Adipocyte (in vitro differentiated cells): ENCODE results near the gene CACNA1D.
"Not testable (repeated sequence)": the region's sequence is repeated elsewhere in the genome, so short reads cannot be mapped to it uniquely, and the experiment has no call there.

Experiments used
- DNase-seq: peaks from one replicate; pipeline ENCODE4 v3.0.0-alpha.2; 2015; ENCODE audit warnings: low read depth
- H3K27me3 ChIP-seq: replicated peaks from 2 replicates; pipeline ENCODE4 v1.7.0; 2013; ENCODE audit warnings: mild to moderate bottlenecking, low read length, moderate library complexity; ENCODE audit not compliant: control insufficient read depth, insufficient read depth
- H3K36me3 ChIP-seq: 2 replicates; pipeline ENCODE4 v1.7.0; 2013; ENCODE audit warnings: low read length, mild to moderate bottlenecking, moderate library complexity; ENCODE audit not compliant: control insufficient read depth, insufficient read depth, severe bottlenecking
- H3K4me1 ChIP-seq: 2 replicates; pipeline ENCODE4 v1.7.0; 2013; ENCODE audit warnings: mild to moderate bottlenecking, low read length, moderate library complexity; ENCODE audit not compliant: control insufficient read depth, insufficient read depth
- H3K4me3 ChIP-seq: 2 replicates; pipeline ENCODE4 v1.7.0; 2013; ENCODE audit warnings: mild to moderate bottlenecking, low read length, moderate library complexity
- H3K9ac ChIP-seq: 2 replicates; pipeline ENCODE4 v1.7.0; 2013; ENCODE audit warnings: mild to moderate bottlenecking, low read length, moderate library complexity
- H3K9me3 ChIP-seq: 2 replicates; pipeline ENCODE4 v1.7.0; 2013; ENCODE audit warnings: mild to moderate bottlenecking, low read length, moderate library complexity; ENCODE audit not compliant: control insufficient read depth

The CACNA1D gene

DNA sequence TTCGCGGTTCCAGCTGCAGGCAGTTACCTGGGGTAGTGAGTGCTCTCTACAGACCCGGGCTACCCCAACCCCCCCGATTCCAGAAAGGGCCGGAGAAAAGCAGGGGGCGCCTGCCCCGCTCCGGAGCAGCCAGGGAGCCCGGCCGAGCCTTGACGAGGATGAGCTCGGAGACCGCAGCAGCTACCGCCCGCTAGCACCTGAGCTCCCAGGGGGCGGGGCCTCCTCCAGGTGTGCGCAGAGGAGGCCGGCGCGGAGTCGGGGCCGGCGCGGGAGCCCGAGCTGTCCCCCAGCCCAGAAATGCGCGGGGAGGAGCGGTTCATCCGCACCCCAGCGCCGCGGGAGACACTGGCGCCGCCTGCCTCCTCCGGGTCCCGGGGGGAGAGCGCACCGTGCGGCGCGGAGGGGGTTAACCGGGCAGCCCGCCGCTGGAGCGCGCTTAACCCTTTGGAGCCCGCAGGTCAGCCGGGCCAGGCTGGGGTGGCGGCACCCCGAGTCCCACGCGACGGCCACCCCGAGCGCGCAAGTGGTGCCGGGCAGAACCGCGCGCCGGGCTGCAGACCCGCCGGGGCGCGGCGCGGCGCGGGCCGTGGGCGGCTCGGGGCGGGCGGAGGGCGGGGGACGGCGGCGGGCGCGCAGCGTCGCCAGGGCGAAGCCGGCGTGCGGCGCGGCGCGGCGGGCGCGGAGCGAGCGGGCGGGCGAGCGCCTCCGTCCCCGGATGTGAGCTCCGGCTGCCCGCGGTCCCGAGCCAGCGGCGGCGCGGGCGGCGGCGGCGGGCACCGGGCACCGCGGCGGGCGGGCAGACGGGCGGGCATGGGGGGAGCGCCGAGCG lies at the start of gene CACNA1D:
CACNA1D (plus strand) TSS at position 649 of the 829 bp plus-strand sequence. CDS start 556 bp downstream, outside the sequence.
- Histone ChIP-seq H3K4me3 (peak within 1 kb of the TSS; percentile 62), H3K27me3 (peaks cover 23% of the 10 kb centered on the region), H3K9me3 (no peaks in the 10 kb centered on the region), H3K9ac (no peak within 1 kb of the TSS), H3K36me3 (no peaks in the 10 kb centered on the region), H3K4me1 (peaks cover 6% of the 10 kb centered on the region)
- DNase-seq, result peak; percentile 50

DNA sequence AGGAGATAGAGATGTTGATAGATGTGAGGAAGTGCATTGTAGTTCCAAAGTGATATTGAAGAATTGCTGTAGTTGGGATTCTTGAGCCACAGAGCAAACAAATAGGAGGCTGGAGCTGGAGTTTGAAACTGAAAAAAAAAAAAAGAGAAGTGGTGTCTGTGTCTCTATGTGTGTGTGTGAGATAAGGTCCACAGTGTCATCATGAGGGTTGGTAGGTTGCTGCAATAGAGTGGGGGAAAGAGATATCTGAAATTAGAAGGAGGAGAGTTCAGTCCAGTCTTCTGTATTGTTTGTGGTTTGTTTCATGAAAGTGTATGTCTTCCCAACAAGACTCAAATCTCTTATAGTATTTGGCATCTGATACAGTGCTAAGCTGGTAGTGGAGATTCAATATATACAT lies 37.3 kb upstream of the CACNA1D start:
- Histone ChIP-seq H3K27me3 (peaks cover 4% of the 10 kb centered on the region), H3K9ac (no peak overlapping the region)
- no peak for DNase-seq

GRCh38 chr3:53460326-53460725 lies 34.1 kb upstream of the CACNA1D start:
- DNase-seq, result no peak
- no peak overlapping the region for H3K9ac ChIP-seq
- peaks cover 7% of the 10 kb centered on the region for H3K9me3 ChIP-seq
- H3K4me1 ChIP-seq, result no peaks in the 10 kb centered on the region
- peaks cover 3% of the 10 kb centered on the region for H3K27me3 ChIP-seq
- H3K36me3 ChIP-seq, result no peaks in the 10 kb centered on the region
- no peak overlapping the region for H3K4me3 ChIP-seq

More for the DNA sequence above, 37.3 kb upstream of the CACNA1D start:
- H3K4me3 ChIP-seq, result no peak overlapping the region
- H3K9me3 ChIP-seq, result no peaks in the 10 kb centered on the region
- H3K4me1 ChIP-seq, result no peaks in the 10 kb centered on the region
- no peaks in the 10 kb centered on the region for H3K36me3 ChIP-seq

GRCh38 chr3:53464424-53464823 lies 30.0 kb upstream of the CACNA1D start:
- Histone ChIP-seq H3K27me3 (peaks cover 3% of the 10 kb centered on the region), H3K9ac (no peak overlapping the region), H3K9me3 (peaks cover 7% of the 10 kb centered on the region), H3K4me3 (no peak overlapping the region), H3K36me3 (no peaks in the 10 kb centered on the region), H3K4me1 (no peaks in the 10 kb centered on the region)
- no peak for DNase-seq

DNA sequence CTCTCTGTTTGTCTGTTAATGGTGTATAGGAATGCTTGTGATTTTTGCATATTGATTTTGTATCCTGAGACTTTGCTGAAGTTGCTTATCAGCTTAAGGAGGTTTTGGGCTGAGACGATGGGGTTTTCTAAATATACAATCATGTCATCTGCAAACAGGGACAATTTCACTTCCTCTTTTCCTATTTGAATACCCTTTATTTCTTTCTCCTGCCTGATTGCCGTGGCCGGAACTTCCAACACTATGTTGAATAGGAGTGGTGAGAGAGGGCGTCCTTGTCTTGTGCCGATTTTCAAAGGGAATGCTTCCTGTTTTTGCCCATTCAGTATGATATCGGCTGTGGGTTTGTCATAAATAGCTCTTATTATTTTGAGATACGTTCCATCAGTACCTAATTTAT lies 24.7 kb upstream of the CACNA1D start:
- not testable (repeated sequence) for H3K9me3 ChIP-seq, H3K4me3 ChIP-seq, H3K36me3 ChIP-seq, H3K27me3 ChIP-seq, H3K4me1 ChIP-seq, H3K9ac ChIP-seq, DNase-seq

GRCh38 chr3:53473422-53473821 lies 21.0 kb upstream of the CACNA1D start:
- Histone ChIP-seq H3K27me3 (no peaks in the 10 kb centered on the region), H3K9ac (no peak overlapping the region), H3K9me3 (no peaks in the 10 kb centered on the region), H3K4me3 (no peak overlapping the region), H3K36me3 (no peaks in the 10 kb centered on the region), H3K4me1 (no peaks in the 10 kb centered on the region)
- DNase-seq, result no peak

- H3K36me3 ChIP-seq, DNase-seq, H3K4me1 ChIP-seq, H3K4me3 ChIP-seq, H3K9me3 ChIP-seq, H3K9ac ChIP-seq: not testable (repeated sequence)
- H3K27me3 ChIP-seq, result peaks cover 12% of the 10 kb centered on the region
Measured at GRCh38 chr3:53476372-53476771, 18.0 kb upstream of the CACNA1D start.

DNA sequence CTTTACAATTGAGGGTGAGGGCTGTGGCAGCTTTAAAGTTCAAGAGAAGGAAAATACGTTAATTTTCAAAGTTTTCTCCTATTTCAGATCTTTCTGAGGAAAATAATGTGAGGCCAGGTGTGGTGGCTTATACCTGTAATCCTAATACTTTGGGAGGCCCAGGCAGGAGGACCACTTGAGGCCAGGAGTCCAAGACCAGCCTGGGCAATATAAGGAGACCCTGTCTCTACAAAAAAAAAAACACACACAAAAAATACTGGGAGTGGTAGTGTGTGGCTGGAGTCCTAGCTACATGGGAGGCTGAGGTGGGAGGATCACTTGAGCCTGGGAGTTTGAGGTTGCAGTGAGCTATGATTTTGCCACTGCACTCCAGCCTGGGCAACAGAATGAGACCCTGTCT lies 16.7 kb upstream of the CACNA1D start:
- H3K4me3 ChIP-seq, DNase-seq, H3K4me1 ChIP-seq, H3K9ac ChIP-seq, H3K36me3 ChIP-seq, H3K9me3 ChIP-seq: not testable (repeated sequence)
- peaks cover 12% of the 10 kb centered on the region for H3K27me3 ChIP-seq

DNA sequence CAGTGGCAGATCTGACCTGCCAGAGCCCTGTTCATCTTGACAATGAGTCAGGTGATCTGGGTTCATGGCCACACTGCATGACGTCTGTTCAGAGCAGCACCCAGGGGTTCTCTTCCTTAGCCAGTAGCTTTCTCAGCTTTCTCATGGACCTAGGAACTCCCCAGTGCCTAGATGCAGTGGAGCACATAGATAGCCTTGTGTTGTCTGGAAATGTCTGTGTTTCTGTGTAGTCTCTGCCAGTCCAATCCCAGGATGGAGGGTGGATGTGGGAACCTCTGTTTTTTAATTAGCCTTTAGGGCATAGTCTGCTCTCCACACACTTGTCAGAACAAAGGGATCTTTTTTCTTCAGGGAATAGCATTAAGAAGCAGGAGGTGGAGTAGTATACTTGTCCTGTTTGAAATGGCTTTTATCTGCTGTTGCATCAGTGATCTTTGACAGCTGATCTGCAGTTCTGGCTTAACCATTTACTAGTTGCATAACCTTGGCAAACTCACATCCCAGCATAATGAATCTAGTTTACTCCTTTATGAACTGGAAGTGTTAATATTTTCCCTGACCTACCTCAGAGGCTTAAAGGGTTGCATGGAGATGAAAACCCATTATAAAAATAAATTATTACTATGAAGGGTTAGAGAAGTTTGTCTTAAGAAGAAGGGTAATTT lies 16.1 kb upstream of the CACNA1D start:
- no peak for DNase-seq
- Histone ChIP-seq H3K9me3 (no peaks in the 10 kb centered on the region), H3K27me3 (peaks cover 12% of the 10 kb centered on the region), H3K4me3 (no peak overlapping the region), H3K36me3 (no peaks in the 10 kb centered on the region), H3K4me1 (no peaks in the 10 kb centered on the region), H3K9ac (no peak overlapping the region)

DNA sequence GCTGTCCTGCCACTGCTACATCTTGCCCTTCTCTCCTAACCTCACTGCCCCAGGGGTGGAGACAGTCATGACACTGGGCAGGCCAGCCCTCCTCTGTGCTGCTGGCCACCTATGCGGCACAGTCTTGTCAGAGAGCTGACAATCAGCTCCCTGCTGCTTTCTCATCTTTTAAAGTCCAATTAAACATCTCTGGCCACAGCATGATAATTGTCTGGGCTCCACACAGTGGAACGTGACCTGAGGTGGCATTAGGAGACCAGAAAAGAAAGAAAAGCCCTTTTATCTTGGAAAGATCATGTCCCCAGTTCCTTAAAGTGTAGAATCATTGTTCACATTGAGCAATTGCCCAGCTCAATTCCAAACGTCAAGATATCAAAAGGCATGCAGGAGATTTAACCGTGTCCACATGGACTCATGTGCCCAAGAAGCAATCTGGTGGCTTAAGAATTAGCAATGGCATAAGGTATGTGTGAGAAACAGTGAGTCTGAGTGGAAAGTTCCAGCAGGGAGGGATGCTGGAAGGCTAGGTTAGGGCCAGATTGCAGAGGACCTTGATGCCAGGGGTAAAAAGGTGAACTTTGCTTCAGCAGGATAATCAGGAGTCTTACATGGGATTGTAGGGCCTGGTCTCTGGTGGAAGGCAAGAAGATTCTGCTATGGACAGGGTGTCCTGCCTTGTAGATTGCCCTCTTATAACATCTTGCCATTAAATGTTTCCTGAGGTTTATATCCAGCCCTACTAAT lies 15.3 kb upstream of the CACNA1D start:
- peaks cover 12% of the 10 kb centered on the region for H3K27me3 ChIP-seq
- DNase-seq, result no peak
- H3K36me3 ChIP-seq, result no peaks in the 10 kb centered on the region
- no peaks in the 10 kb centered on the region for H3K9me3 ChIP-seq
- H3K9ac ChIP-seq, result no peak overlapping the region
- H3K4me3 ChIP-seq, result no peak overlapping the region
- no peaks in the 10 kb centered on the region for H3K4me1 ChIP-seq

GRCh38 chr3:53482227-53482626 lies 12.2 kb upstream of the CACNA1D start:
- Histone ChIP-seq H3K4me3 (no peak overlapping the region), H3K36me3 (no peaks in the 10 kb centered on the region)
- DNase-seq, result no peak

More at GRCh38 chr3:53482227-53482626, 12.2 kb upstream of the CACNA1D start:
- H3K27me3 ChIP-seq, result peaks cover 12% of the 10 kb centered on the region
- H3K9ac ChIP-seq, result no peak overlapping the region
- no peaks in the 10 kb centered on the region for H3K9me3 ChIP-seq
- no peaks in the 10 kb centered on the region for H3K4me1 ChIP-seq
